Measurements from ENCODE around the gene USP47.

GRCh38 chr11:11862999-11863398, 21.2 kb downstream of the USP47 start:
- TF ChIP-seq SP1 (IDR thresholded peaks at IDR 0.05) (no peak), SUZ12 (IDR thresholded peaks at IDR 0.05) (no peak), ZNF384 (IDR thresholded peaks at IDR 0.05) (no peak), BHLHE40 (IDR thresholded peaks at IDR 0.05; ENCODE audit: borderline replicate concordance) (no peak), FOXM1 (IDR thresholded peaks at IDR 0.05; ENCODE audit: borderline replicate concordance) (no peak), PKNOX1 (IDR thresholded peaks at IDR 0.05) (no peak), FOXA1 (IDR thresholded peaks at IDR 0.05) (no peak), ELF4 (IDR thresholded peaks at IDR 0.05) (no peak), NFRKB (IDR thresholded peaks at IDR 0.05) (no peak), TARDBP (IDR thresholded peaks at IDR 0.05) (no peak), L3MBTL2 (conservative IDR thresholded peaks at IDR 0.05) (no peak), CTBP1 (IDR thresholded peaks at IDR 0.05; ENCODE audit: borderline replicate concordance) (no peak)
